KMS-11 (cell line): ENCODE results near the gene YIPF3.
"Not testable (repeated sequence)": the region's sequence is repeated elsewhere in the genome, so short reads cannot be mapped to it uniquely, and the experiment has no call there.

ENCODE experiments used
- H2AFZ ChIP-seq: fragments of 200-600 bp; sonication (generic); 2 replicates; pipeline ENCODE4 v1.6.1; 2016; ENCODE audit warnings: antibody characterized with exemption, mixed run types, low read depth
- H3K27ac ChIP-seq: fragments of 200-600 bp; sonication (generic); 2 replicates; pipeline ENCODE4 v1.6.1; 2016; ENCODE audit warnings: mild to moderate bottlenecking, mixed run types
- H3K27me3 ChIP-seq: fragments of 200-600 bp; sonication (generic); 2 replicates; pipeline ENCODE4 v1.6.1; 2017; ENCODE audit warnings: mild to moderate bottlenecking, low read depth, mixed run types, moderate library complexity; ENCODE audit not compliant: insufficient read depth
- H3K36me3 ChIP-seq: fragments of 200-600 bp; sonication (generic); 2 replicates; pipeline ENCODE4 v1.6.1; 2017; ENCODE audit warnings: mild to moderate bottlenecking, mixed run types; ENCODE audit not compliant: insufficient read depth
- H3K4me1 ChIP-seq: fragments of 200-600 bp; sonication (generic); 2 replicates; pipeline ENCODE4 v1.6.1; 2016; ENCODE audit warnings: mild to moderate bottlenecking, low read depth, mixed run types; ENCODE audit not compliant: poor library complexity, severe bottlenecking
- H3K4me2 ChIP-seq: fragments of 200-600 bp; sonication (generic); 2 replicates; pipeline ENCODE4 v1.7.0; 2016; ENCODE audit warnings: mild to moderate bottlenecking, mixed run types
- H3K4me3 ChIP-seq: fragments of 200-600 bp; sonication (generic); IDR thresholded peaks from 2 replicates; pipeline ENCODE4 v1.6.1; 2017; ENCODE audit warnings: low read depth, low read length, mixed read lengths; ENCODE audit not compliant: insufficient read depth
- H3K79me2 ChIP-seq: fragments of 200-600 bp; sonication (generic); 2 replicates; pipeline ENCODE4 v1.6.1; 2016; ENCODE audit warnings: low read depth, mixed run types; ENCODE audit not compliant: insufficient read depth
- H3K9ac ChIP-seq: fragments of 200-600 bp; sonication (generic); 2 replicates; pipeline ENCODE4 v1.6.1; 2016; ENCODE audit warnings: mild to moderate bottlenecking, mixed run types
- H4K20me1 ChIP-seq: fragments of 200-600 bp; sonication (generic); 2 replicates; pipeline ENCODE4 v1.6.1; 2016; ENCODE audit warnings: mild to moderate bottlenecking, mixed run types; ENCODE audit not compliant: insufficient read depth
- TF ChIP-seq, protein P1 (sequence below): fragments of 200-600 bp; sonication (generic); conservative IDR thresholded peaks from 2 replicates; pipeline ENCODE4 v1.6.1; 2017; ENCODE audit warnings: low read depth, mild to moderate bottlenecking, antibody characterized with exemption, low read length, moderate library complexity, mixed read lengths

YIPF3 gene

DNA sequence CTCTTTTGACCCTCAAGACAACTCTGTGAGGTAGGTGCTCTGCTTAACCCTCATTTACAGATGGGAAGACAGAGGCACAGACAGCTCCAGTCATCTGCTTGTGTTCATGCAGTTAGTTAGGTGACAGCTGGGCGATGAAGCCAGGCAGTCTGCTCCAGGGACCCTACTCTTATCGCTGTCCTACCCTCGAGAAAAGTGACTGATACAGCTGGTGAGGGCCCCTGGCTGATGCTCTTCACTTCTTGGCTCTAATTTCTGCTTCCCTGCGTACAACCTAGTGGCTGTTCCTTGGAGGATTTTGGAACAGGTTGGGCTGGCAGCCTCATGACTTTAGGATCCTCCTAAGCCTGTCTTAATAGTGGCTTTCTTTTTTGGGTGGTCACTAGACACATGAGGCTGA lies 48.5 kb downstream of the YIPF3 start:
- Histone ChIP-seq H4K20me1 (no peaks in the 10 kb centered on the region), H3K4me2 (no peak overlapping the region), H2AFZ (no peak overlapping the region)

DNA sequence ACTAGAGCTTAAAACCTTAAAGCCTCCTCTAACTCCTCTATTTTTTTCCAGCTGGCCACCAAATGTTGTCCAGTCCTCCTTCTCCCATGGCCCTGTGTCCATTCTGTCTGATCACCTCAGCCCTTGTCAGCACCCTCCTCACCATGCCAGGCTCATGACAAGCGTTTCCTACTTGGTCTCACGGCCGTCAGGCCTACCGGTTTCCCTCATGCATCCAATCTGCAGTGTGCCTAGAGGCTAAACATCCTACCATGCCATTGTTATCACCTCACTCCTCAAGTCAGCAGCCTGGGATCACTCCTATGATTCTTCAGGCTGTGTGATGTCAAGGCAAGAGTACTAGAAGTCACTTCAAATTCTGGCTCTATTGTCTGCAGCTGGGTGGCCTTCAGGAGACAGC lies 49.0 kb downstream of the YIPF3 start:
- H4K20me1 ChIP-seq: no peaks in the 10 kb centered on the region
- no peaks in the 10 kb centered on the region for H3K4me1 ChIP-seq
- H3K4me3 ChIP-seq: no peak overlapping the region
- H2AFZ ChIP-seq: no peak overlapping the region
- H3K27me3 ChIP-seq: no peaks in the 10 kb centered on the region; the same call in 1 of the 2 replicates
- TF ChIP-seq, protein P1, sequence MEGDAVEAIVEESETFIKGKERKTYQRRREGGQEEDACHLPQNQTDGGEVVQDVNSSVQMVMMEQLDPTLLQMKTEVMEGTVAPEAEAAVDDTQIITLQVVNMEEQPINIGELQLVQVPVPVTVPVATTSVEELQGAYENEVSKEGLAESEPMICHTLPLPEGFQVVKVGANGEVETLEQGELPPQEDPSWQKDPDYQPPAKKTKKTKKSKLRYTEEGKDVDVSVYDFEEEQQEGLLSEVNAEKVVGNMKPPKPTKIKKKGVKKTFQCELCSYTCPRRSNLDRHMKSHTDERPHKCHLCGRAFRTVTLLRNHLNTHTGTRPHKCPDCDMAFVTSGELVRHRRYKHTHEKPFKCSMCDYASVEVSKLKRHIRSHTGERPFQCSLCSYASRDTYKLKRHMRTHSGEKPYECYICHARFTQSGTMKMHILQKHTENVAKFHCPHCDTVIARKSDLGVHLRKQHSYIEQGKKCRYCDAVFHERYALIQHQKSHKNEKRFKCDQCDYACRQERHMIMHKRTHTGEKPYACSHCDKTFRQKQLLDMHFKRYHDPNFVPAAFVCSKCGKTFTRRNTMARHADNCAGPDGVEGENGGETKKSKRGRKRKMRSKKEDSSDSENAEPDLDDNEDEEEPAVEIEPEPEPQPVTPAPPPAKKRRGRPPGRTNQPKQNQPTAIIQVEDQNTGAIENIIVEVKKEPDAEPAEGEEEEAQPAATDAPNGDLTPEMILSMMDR: no peak
- no peaks in the 10 kb centered on the region for H3K36me3 ChIP-seq
- H3K79me2 ChIP-seq: no peaks in the 10 kb centered on the region
- H3K4me2 ChIP-seq: no peak overlapping the region
- no peak overlapping the region for H3K9ac ChIP-seq
- no peak overlapping the region for H3K27ac ChIP-seq

More for the DNA sequence above, 48.5 kb downstream of the YIPF3 start:
- Histone ChIP-seq H3K27ac (no peak overlapping the region), H3K4me1 (no peaks in the 10 kb centered on the region), H3K4me3 (no peak overlapping the region), H3K36me3 (no peaks in the 10 kb centered on the region), H3K27me3 (no peaks in the 10 kb centered on the region; the same call in 1 of the 2 replicates), H3K79me2 (no peaks in the 10 kb centered on the region), H3K9ac (no peak overlapping the region)
- TF ChIP-seq, protein P1: no peak

DNA sequence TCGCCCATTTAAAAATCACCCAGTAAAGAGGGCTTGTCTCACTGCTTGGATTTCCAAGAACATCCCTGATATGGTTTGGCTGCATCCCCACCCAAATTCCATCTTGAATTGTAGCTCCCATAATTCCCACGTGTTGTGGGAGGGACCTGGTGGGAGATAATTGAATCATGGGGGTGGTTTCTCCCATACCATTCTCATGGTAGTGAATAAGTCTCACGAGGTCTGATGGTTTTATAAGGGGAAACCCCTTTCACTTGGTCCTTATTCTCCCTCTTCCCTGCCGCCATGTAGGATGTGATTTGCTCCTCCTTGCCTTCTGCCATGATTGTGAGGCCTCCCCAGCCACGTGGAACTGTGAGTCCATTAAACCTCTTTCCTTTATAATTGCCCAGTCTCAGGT lies 49.5 kb downstream of the YIPF3 start:
- not testable (repeated sequence) for H3K79me2 ChIP-seq, H3K9ac ChIP-seq, H3K4me2 ChIP-seq, H2AFZ ChIP-seq, H3K4me1 ChIP-seq, H3K4me3 ChIP-seq, H3K27ac ChIP-seq, H4K20me1 ChIP-seq, H3K27me3 ChIP-seq, H3K36me3 ChIP-seq

DNA sequence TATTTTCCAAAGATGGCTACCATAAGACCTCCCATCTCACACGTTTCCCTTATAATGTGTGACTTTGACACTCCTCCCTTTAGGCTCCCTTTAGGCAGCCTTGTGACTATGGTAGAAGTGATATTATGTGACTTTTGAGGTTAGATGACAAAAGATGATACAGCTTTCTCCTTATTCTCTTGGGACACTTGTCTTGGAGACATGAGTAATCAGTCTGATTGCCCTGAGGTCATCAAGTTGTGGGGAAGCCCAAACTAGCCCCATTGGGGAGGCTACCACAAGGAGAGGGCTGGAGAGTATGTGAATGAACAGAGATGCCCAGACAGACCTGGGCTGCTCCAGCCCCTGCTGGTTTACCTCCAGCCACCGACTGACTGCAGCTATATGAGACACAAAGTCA lies 50.8 kb downstream of the YIPF3 start:
- H3K4me1 ChIP-seq: no peaks in the 10 kb centered on the region
- no peak overlapping the region for H3K4me2 ChIP-seq
- TF ChIP-seq, protein P1: no peak
- H3K9ac ChIP-seq: no peak overlapping the region
- no peaks in the 10 kb centered on the region; the same call in 1 of the 2 replicates for H3K27me3 ChIP-seq
- no peaks in the 10 kb centered on the region for H4K20me1 ChIP-seq
- H2AFZ ChIP-seq: no peak overlapping the region
- H3K4me3 ChIP-seq: no peak overlapping the region
- H3K36me3 ChIP-seq: no peaks in the 10 kb centered on the region
- no peak overlapping the region for H3K27ac ChIP-seq
- H3K79me2 ChIP-seq: no peaks in the 10 kb centered on the region

DNA sequence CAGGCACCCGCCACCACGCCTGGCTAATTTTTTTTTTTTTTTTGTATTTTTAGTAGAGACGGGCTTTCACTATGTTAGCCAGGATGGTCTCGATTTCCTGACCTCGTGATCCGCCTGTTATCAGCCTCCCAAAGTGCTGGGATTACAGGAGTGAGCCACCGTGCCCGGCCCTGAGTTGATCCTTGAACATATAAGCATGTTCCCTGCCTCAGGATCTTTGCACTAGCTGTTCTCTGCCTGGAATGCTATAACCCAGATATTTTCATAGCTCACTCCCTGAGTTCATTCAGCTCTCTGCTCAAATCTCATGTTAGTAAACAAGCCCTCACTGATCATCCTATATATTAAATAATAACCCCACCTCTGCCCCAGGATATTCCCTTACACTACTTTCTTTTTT lies 52.4 kb downstream of the YIPF3 start:
- no peaks in the 10 kb centered on the region for H3K4me1 ChIP-seq
- H3K9ac ChIP-seq: no peak overlapping the region
- H3K79me2 ChIP-seq: no peaks in the 10 kb centered on the region
- H3K36me3 ChIP-seq: no peaks in the 10 kb centered on the region
- no peak overlapping the region for H3K4me3 ChIP-seq
- no peaks in the 10 kb centered on the region; the same call in 1 of the 2 replicates for H3K27me3 ChIP-seq
- H3K4me2 ChIP-seq: no peak overlapping the region
- H2AFZ ChIP-seq: no peak overlapping the region
- no peaks in the 10 kb centered on the region for H4K20me1 ChIP-seq
- no peak overlapping the region for H3K27ac ChIP-seq
- TF ChIP-seq, protein P1: no peak
